Ishikawa (cell line): ENCODE results near the gene AGAP1.

Experiments
- CEBPB ChIP-seq: IDR thresholded peaks from 2 replicates; pipeline ENCODE4 v1.6.1; 2012
- CREB1 ChIP-seq: IDR thresholded peaks from 2 replicates; pipeline ENCODE4 v1.6.1; 2012; ENCODE audit warnings: low read depth
- EGR1 ChIP-seq: IDR thresholded peaks from 2 replicates; pipeline ENCODE4 v1.6.1; 2012
- EP300 ChIP-seq: IDR thresholded peaks from 2 replicates; pipeline ENCODE4 v1.6.1; 2012; ENCODE audit warnings: borderline replicate concordance
- FOXM1 ChIP-seq: IDR thresholded peaks from 2 replicates; pipeline ENCODE4 v1.6.1; 2012; ENCODE audit warnings: low read depth, borderline replicate concordance
- NFIC ChIP-seq: IDR thresholded peaks from 2 replicates; pipeline ENCODE4 v1.6.1; 2012
- RAD21 ChIP-seq: IDR thresholded peaks from 2 replicates; pipeline ENCODE4 v1.6.1; 2012; ENCODE audit warnings: low read depth
- TAF1 ChIP-seq: IDR thresholded peaks from 2 replicates; pipeline ENCODE4 v1.6.1; 2012; ENCODE audit warnings: low read depth, mild to moderate bottlenecking
- TCF12 ChIP-seq: IDR thresholded peaks from 2 replicates; pipeline ENCODE4 v1.6.1; 2012; ENCODE audit warnings: low read depth
- TEAD4 ChIP-seq: IDR thresholded peaks from 2 replicates; pipeline ENCODE4 v1.6.1; 2012
- YY1 ChIP-seq: IDR thresholded peaks from 2 replicates; pipeline ENCODE4 v1.6.1; 2012; ENCODE audit warnings: low read depth
- ZBTB7A ChIP-seq: IDR thresholded peaks from 2 replicates; pipeline ENCODE4 v1.6.1; 2012; ENCODE audit warnings: low read depth
- TF ChIP-seq, protein P1 (sequence below): IDR thresholded peaks from 2 replicates; pipeline ENCODE4 v1.6.1; 2012
- TF ChIP-seq, protein P2 (sequence below): IDR thresholded peaks from 2 replicates; pipeline ENCODE4 v1.6.1; 2012
- TF ChIP-seq, protein P3 (sequence below): IDR thresholded peaks from 2 replicates; pipeline ENCODE4 v1.6.1; 2012; ENCODE audit warnings: low read depth, mild to moderate bottlenecking

The AGAP1 gene

DNA sequence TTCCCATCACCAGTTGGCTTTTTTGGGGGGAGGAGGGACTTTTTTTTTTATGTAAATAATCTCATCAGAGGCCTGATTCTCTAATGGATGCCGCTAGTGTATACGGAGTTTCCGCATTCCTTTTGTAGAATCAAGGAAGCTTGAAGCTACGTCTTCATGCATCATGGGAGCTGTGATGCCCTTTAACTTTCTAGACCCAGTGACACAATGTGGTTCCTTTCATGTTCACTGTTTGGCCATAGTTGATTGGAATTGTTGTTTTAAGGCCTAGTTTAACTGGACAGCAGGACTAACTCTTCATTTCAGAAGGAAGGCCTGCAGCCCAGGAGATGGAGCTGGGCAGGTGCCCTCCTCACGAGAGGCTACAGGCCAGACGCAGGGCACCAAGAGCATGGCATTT is 287.9 kb downstream of the AGAP1 start:
- TF ChIP-seq CREB1 (no peak), EP300 (no peak), NFIC (no peak), YY1 (no peak), CEBPB (no peak), TEAD4 (no peak), ZBTB7A (no peak), EGR1 (no peak)
- TF ChIP-seq, protein P1, sequence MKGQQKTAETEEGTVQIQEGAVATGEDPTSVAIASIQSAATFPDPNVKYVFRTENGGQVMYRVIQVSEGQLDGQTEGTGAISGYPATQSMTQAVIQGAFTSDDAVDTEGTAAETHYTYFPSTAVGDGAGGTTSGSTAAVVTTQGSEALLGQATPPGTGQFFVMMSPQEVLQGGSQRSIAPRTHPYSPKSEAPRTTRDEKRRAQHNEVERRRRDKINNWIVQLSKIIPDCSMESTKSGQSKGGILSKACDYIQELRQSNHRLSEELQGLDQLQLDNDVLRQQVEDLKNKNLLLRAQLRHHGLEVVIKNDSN: no peak
- TF ChIP-seq, protein P2, sequence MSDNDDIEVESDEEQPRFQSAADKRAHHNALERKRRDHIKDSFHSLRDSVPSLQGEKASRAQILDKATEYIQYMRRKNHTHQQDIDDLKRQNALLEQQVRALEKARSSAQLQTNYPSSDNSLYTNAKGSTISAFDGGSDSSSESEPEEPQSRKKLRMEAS: no peak
- TF ChIP-seq, protein P3, sequence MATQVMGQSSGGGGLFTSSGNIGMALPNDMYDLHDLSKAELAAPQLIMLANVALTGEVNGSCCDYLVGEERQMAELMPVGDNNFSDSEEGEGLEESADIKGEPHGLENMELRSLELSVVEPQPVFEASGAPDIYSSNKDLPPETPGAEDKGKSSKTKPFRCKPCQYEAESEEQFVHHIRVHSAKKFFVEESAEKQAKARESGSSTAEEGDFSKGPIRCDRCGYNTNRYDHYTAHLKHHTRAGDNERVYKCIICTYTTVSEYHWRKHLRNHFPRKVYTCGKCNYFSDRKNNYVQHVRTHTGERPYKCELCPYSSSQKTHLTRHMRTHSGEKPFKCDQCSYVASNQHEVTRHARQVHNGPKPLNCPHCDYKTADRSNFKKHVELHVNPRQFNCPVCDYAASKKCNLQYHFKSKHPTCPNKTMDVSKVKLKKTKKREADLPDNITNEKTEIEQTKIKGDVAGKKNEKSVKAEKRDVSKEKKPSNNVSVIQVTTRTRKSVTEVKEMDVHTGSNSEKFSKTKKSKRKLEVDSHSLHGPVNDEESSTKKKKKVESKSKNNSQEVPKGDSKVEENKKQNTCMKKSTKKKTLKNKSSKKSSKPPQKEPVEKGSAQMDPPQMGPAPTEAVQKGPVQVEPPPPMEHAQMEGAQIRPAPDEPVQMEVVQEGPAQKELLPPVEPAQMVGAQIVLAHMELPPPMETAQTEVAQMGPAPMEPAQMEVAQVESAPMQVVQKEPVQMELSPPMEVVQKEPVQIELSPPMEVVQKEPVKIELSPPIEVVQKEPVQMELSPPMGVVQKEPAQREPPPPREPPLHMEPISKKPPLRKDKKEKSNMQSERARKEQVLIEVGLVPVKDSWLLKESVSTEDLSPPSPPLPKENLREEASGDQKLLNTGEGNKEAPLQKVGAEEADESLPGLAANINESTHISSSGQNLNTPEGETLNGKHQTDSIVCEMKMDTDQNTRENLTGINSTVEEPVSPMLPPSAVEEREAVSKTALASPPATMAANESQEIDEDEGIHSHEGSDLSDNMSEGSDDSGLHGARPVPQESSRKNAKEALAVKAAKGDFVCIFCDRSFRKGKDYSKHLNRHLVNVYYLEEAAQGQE: no peak

DNA sequence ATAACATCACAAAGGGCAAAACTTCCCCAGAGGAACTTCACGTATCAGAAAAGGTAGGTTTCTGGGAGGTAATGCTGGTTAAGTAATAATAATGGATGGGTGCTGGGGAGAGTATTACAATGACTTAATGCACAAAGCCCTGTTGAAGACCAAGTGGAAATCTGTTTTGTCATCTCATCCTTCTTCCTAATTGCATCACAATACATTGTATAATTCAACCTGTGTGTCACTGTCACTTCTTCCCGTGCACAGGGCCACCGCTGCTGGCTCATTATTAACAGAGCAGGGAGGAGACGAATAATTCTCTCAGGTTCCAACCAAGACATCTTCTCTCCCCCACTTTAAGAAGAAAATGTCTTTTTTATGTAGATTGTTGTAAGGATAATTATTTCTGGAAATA is 290.9 kb downstream of the AGAP1 start:
- no peak for TF ChIP-seq EGR1
- TF ChIP-seq, protein P2: no peak
- no peak for TF ChIP-seq TAF1
- TF ChIP-seq, protein P1: no peak

DNA sequence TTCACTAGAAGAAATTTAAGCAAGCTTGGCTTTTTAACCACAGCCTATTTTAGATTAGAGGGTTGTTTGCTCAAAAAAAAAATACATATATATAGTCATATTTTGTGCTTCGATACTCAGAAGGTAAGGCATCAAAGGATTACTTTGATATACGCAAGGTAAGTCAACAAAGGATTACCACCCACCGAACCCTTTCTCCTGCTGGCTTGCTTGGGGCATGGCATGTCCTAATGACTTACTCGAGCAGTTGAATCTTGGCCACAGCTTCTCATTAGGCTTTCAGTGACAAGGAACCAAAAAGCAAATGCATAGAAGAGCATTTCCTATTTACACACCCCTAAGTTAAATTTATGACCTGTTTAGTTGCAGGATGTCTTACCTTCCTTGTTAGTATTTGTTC is 295.7 kb downstream of the AGAP1 start:
- TF ChIP-seq, protein P1: no peak
- TF ChIP-seq RAD21 (no peak), TEAD4 (no peak)
- TF ChIP-seq, protein P3: no peak

DNA sequence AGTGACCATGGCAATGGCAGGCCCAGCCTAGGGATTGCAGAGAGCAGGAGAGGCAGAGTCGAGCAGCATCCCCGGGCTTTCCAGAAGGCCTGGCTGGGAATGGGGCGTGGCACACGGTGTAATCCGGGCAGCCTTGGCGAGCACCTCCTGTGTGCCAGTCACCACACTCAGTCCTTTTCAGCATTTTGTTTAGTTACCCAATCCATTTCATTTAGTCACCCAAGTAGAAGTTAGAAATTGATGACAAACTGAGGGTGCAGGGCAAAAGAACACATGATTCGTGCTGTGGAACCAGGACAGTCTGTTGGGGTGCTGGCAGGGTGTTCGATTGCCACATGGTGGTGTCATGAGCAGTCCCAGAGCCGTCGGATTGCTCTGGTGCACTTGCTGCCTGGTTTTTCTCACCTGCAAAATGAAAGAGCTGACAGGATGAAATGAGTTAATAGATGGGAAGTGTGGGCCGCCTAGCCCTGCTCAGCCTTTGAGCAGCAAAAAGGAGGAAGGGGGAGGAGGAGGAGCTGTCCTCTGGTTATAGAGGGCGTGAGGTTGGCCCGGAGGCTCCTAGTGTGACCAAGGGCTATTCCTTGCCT is 299.4 kb downstream of the AGAP1 start:
- TF ChIP-seq YY1 (no peak), RAD21 (peak; percentile 27; the same call in 1 of the 2 replicates)

DNA sequence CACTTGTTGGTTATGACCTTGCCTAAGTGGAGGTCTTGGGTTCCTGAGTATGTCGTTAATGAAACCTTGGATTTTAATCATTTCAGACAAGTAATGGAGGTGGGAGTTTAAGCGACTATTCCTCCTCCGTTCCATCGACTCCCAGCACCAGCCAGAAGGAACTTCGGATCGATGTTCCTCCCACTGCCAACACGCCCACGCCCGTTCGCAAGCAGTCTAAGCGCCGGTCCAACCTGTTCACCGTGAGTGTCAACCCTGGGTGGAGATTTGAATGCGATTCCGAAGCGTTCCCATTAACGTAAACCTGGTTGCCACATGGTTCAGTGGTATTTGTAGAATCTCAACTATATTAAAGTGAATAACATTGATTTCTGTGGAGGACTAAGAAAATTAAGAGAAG is 305.4 kb downstream of the AGAP1 start:
- TF ChIP-seq CEBPB: no peak
- TF ChIP-seq, protein P1: no peak
- TF ChIP-seq NFIC: no peak
- TF ChIP-seq TCF12: no peak
- TF ChIP-seq EGR1: no peak
- no peak for TF ChIP-seq TAF1
- no peak for TF ChIP-seq ZBTB7A
- no peak for TF ChIP-seq CREB1
- TF ChIP-seq YY1: no peak
- no peak for TF ChIP-seq RAD21
- TF ChIP-seq, protein P3: no peak
- TF ChIP-seq FOXM1: no peak
- no peak for TF ChIP-seq TEAD4
- TF ChIP-seq, protein P2: no peak
- TF ChIP-seq EP300: no peak
